HK-2 (cell line): Measurements from ENCODE around the gene SULT4A1.
"Not testable (repeated sequence)": the region's sequence is repeated elsewhere in the genome, so short reads cannot be mapped to it uniquely, and the experiment has no call there.

ENCODE experiments used
- DNase-seq: peaks from one replicate; pipeline ENCODE4 v3.0.0-alpha.2; 2018; ENCODE audit not compliant: unreplicated experiment

The SULT4A1 gene

GRCh38 chr22:43886231-43886630 lies 23.9 kb upstream of the SULT4A1 start:
- DNase-seq: no peak

- no peak for DNase-seq
Observed at GRCh38 chr22:43885786-43886185, 23.5 kb upstream of the SULT4A1 start.

- DNase-seq: no peak
Observed at GRCh38 chr22:43885319-43885671, 23.0 kb upstream of the SULT4A1 start.

GRCh38 chr22:43884600-43885318 lies 22.4 kb upstream of the SULT4A1 start:
- peak; percentile 49 for DNase-seq

- DNase-seq: no peak
Observed at GRCh38 chr22:43883719-43884415, 21.6 kb upstream of the SULT4A1 start.

- DNase-seq: peak; percentile 77
Observed at GRCh38 chr22:43883012-43883661, 20.8 kb upstream of the SULT4A1 start.

GRCh38 chr22:43882122-43882767 lies 19.9 kb upstream of the SULT4A1 start:
- DNase-seq: no peak

GRCh38 chr22:43881091-43882061 lies 19.1 kb upstream of the SULT4A1 start:
- DNase-seq: no peak

- DNase-seq: no peak
Observed at GRCh38 chr22:43880541-43880991, 18.3 kb upstream of the SULT4A1 start.

GRCh38 chr22:43879901-43880540 lies 17.7 kb upstream of the SULT4A1 start:
- DNase-seq: no peak

- DNase-seq: no peak
Observed at GRCh38 chr22:43878831-43879550, 16.7 kb upstream of the SULT4A1 start.

- no peak for DNase-seq
Observed at GRCh38 chr22:43878079-43878795, 15.9 kb upstream of the SULT4A1 start.

- DNase-seq: no peak
Observed at GRCh38 chr22:43876866-43877509, 14.7 kb upstream of the SULT4A1 start.

- DNase-seq: no peak
Observed at GRCh38 chr22:43869799-43870198, 7.5 kb upstream of the SULT4A1 start.

GRCh38 chr22:43869001-43869400 lies 6.7 kb upstream of the SULT4A1 start:
- not testable (repeated sequence) for DNase-seq

- DNase-seq: peak; percentile 49
Observed at GRCh38 chr22:43867839-43868635, 5.7 kb upstream of the SULT4A1 start.

GRCh38 chr22:43862882-43863202 lies 529 bp upstream of the SULT4A1 start:
- no peak for DNase-seq

- no peak for DNase-seq
Observed at GRCh38 chr22:43861529-43861928, 784 bp downstream of the SULT4A1 start.
